Measurements from ENCODE around the gene SIRT2. TPM values are rescaled to one million over a fixed set of nuclear protein-coding genes. Genes with fewer than 3 reads are reported as not detected.

The SIRT2 gene
- total and polyA plus RNA-seq, 2 of the 13 experiments (the other 11 are each of a cell fraction or from before 2014, with no cell fraction given) = 22.3 to 26.1 TPM

GRCh38 chr19:38877781-38878574 is 21.4 kb downstream of the SIRT2 start, which contains the start of gene RINL (continued):
- peak; percentile 62; the same call in 1 of the 2 replicates for TF ChIP-seq ARID4A (CRISPR knock-in tag; IDR thresholded peaks at IDR 0.05; ENCODE audit: borderline replicate concordance)
- peak; percentile 77; the same call in 1 of the 2 replicates for TF ChIP-seq THAP9 (CRISPR knock-in tag; IDR thresholded peaks at IDR 0.05; ENCODE audit: borderline replicate concordance)
- TF ChIP-seq ZNF687 (CRISPR knock-in tag; IDR thresholded peaks at IDR 0.05) = peak; percentile 85
- peak; percentile 48; the same call in 1 of the 2 replicates for TF ChIP-seq MTA1 (CRISPR knock-in tag; IDR thresholded peaks at IDR 0.05; ENCODE audit: borderline replicate concordance)
- 0 out of 2 replicates have a peak, but pooled peaks have one; percentile 5 for TF ChIP-seq ZNF552 (CRISPR knock-in tag; IDR thresholded peaks at IDR 0.05; ENCODE audit: borderline replicate concordance)
- 0 out of 2 replicates have a peak, but pooled peaks have one; percentile 19 for TF ChIP-seq RBFOX2 (IDR thresholded peaks at IDR 0.05; ENCODE audit: low read depth, low read length)
- 0 out of 2 replicates have a peak, but pooled peaks have one; percentile 22 for TF ChIP-seq RARA (CRISPR knock-in tag; IDR thresholded peaks at IDR 0.05)
- no peak for TF ChIP-seq ZBTB39 (CRISPR knock-in tag; IDR thresholded peaks at IDR 0.05)
- 0 out of 2 replicates have a peak, but pooled peaks have one; percentile 20 for TF ChIP-seq GATA4 (IDR thresholded peaks at IDR 0.05; ENCODE audit: borderline replicate concordance, low read depth)
- no peak for TF ChIP-seq NAIF1 (CRISPR knock-in tag; IDR thresholded peaks at IDR 0.05; ENCODE audit: borderline replicate concordance)

Data from HepG2 (cell line).